Cortex of kidney (tissue), 1 donor: Measurements from ENCODE around the gene FXYD2.

Experiments
- DNase-seq: peaks from one replicate; lab custom pipeline; 2025; lab: John Stamatoyannopoulos, UW

FXYD2 gene

GRCh38 chr11:117857734-117858414, 33.3 kb upstream of the FXYD2 start:
- no peak for DNase-seq

DNA sequence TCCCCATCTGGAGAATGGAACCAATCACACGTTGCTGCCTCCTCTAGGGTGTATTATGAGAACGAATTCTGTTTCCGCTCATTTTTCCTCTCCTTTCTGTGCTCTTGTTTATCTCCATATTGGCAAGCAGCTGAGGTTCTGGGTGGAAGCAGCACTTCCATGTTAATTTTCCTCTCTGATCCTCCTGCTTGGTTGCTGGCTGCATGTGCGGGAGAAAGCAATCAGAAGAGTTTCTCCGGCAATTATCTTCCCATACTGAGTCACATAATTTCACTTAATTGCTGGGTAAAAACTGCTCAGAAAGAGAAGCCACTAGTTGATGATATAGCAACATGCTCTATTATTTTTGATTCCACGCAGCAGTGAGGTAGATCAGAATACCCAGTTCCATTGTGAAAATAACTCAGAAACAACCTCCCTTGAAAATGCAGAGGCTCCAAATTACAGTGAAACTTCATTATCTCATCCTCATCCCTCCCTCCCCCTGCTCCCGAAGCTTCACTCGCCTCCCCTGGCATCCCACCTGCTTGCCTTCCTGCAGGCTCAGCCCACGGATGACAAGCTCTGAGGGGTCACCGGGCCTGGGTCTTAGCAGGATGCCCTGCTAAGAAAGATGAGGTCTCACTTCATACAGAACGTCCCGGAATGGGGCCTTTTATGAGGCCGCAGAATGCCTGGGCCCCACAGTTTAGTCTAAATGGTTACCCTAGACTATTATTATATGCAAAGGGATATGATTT, 31.5 kb upstream of the FXYD2 start:
- DNase-seq = no peak

DNA sequence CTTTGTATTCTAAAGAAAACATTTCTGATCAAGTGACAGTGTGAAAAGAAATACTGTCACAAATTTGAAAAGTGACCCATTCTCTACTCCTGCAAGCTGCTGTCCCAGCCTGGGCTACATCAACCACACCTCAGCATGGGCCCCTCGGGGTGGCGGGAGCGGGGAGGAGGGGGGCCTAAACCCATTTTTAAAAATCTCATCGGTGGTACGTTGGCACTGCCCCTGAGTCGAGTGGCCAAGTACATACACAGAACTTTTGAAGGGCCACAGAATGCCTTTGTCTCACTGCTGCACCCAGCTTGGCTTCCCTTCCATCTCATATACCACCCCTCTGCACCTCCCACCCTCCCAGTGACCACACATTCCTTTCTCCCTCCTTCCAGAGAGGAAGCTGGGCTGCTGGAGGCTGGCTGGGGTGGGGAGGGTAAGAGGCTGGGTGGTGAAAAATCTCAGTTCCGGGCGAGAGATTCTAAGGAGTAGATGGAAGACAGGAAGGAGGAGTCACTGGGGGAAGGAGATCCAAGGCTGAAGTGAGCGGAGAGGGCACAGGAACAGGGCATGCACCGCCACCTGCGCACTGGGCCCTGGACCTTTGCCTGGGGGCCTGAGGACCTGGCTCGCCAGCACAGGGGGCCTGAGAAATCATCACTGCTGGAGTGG, 30.8 kb upstream of the FXYD2 start:
- DNase-seq = no peak

DNA sequence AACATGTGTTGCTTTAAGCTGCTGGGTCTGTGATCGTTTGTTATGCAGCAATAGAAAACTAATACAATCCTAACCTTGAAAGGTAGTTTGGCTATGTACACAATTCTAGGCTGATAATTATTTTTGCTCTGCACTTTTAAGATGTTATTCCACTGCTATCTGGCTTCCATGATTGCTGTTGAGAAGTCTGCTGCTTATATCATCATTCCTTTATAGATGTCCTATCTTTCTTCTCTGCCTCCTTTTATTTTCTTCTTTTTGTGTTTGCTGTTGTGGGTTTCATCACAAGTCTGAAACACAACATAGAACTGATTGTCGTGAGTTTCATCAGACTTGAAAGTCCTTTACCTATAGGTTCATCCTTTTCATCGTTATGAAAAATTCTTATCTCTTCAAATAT, 27.8 kb upstream of the FXYD2 start:
- DNase-seq = no peak

GRCh38 chr11:117851852-117852251, 27.3 kb upstream of the FXYD2 start:
- DNase-seq = no peak

GRCh38 chr11:117851106-117851505, 26.6 kb upstream of the FXYD2 start:
- no peak for DNase-seq

GRCh38 chr11:117849781-117850414, 25.4 kb upstream of the FXYD2 start:
- DNase-seq = no peak

DNA sequence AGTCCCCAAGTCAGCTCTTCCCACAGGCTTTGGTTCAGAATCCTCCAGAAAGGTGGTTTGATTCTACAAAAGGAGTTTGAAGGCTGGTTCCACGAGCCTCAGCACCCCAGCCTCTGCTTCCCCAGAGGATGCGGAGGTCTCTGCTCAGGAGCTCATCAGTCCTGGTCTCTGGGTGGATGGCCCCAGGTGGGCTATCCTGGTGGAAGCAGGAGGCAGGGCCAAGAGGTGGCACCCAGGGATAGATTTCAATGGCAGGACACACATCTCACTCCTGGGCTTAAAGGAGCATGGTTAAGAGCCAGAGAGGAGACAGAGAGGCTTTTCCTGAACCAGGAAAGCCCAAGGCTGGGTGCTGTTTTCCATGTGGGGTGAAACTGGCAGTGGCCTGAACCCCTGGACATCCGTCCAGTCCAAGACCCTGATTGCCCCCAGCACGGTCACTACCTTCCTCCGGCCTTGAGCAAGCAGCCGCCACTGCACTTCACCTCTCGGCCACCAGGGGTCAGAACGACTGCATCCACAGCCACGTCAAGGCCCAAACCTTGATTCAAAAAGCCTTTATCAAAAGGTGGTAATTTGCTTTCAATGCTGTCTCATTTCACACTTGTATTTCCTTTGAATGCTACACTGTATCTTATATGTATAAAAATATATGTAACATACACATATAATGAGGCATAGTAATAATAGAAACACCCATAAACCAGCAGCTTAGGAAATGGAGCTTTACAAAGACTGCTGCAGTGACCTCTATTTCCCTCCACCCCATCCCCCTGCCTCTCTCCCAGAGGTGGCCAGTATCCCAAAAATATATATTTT, 19.3 kb upstream of the FXYD2 start:
- DNase-seq = no peak

GRCh38 chr11:117842131-117842941, 17.8 kb upstream of the FXYD2 start:
- DNase-seq = no peak

GRCh38 chr11:117841551-117842031, 17.0 kb upstream of the FXYD2 start:
- no peak for DNase-seq

- no peak for DNase-seq
Observed at GRCh38 chr11:117840881-117841550, 16.5 kb upstream of the FXYD2 start.

DNA sequence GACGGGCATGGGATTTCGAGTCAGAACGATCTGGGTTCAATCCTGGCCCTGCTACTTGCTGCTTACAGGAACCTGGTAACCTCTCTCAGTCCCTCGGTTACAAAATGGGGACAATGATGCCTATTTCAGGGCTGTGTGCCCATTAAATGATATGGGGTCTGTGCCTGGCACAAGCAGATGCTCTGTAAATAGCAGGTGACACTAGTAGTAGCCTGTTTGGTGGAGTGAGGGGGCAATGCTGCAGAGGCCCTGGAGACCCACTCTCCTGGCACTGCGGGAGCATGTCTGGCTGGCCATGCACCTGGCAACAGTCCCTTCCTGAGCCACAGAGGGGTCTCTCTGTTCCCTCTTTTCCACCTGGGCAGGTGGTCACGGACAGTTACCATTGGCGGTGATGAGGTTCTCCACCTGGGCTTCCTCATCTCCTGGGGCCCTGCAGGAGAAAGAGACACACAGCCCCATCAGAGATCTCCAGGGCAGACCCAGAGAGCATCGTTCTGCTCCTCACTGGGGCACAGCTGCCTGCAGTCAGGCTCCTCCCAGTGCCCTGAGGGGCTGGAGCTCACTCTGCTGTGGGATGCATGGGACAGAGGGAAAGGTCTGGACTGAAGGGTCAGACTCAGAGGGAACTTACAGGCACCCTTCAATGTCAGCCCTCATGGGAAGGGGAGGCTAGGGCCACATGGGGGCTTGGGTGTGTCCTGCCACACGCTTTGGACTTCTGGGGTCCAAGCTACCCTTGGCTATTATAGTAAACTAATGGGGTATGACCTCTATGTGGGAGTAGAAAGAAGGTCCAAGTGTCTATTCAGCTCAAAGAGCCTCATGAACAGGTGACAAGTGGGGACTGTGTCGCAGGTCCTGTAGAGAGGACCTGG, 15.6 kb upstream of the FXYD2 start:
- no peak for DNase-seq

DNA sequence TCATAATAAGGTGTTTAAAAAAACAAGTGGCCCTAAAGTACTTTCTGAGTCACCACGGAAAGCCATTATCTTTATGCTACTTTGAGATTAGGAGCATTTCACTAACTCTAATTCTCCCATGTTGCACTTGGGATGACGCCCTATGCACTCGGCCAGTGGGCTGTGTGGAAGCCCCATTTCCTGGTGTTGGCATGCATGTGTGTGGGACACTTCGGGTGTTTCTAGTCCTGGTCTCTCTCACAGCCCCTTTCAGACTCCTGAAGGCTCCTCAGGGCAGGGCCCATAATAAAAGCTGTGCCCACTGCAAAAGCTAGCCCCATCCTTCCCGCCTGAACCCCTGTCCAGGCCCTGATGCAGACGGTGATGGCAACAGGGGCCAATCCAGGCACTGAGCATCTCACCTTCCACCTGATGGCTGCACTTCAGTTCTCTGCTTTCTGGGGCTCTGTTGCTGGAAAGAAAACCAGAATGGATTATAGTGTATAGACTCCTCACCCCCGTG, 14.9 kb upstream of the FXYD2 start:
- DNase-seq = no peak

DNA sequence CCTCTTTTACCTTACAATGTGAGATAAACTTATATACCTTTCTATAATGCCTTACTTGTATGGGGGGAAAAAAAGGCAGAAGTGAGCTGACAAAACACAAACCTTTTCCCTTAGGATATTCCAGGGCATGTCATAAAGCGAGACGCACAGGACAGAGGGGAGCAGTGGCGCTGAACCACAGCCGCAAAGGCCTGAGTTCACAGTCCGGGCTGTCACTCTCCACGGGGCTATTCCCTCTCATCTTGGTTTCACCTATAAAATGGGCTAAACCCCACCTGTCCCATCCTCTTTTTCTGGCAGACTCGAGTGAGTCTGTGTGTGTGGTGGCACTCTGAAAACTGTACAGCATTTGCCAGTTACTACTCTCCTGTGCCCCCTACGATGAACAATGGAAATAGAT, 14.4 kb upstream of the FXYD2 start:
- no peak for DNase-seq

DNA sequence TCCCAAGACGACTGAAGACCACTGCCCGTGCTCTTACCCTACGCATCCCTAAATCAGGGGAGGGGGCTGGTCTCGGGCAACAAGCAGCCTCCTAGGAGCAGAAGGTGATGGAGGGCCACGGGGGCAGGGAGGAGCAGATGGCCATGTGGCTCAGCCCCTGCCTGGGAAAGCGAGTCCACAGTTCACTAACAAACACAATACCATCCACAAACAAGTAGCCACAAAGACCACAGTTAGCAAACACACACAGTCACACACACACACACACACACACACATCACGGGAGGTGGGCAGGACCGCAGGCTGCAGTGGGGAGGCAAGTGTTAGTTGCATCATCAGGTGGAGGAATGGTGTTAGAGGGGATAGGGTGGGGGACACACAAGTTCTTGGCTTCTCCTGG, 13.2 kb upstream of the FXYD2 start:
- no peak for DNase-seq

DNA sequence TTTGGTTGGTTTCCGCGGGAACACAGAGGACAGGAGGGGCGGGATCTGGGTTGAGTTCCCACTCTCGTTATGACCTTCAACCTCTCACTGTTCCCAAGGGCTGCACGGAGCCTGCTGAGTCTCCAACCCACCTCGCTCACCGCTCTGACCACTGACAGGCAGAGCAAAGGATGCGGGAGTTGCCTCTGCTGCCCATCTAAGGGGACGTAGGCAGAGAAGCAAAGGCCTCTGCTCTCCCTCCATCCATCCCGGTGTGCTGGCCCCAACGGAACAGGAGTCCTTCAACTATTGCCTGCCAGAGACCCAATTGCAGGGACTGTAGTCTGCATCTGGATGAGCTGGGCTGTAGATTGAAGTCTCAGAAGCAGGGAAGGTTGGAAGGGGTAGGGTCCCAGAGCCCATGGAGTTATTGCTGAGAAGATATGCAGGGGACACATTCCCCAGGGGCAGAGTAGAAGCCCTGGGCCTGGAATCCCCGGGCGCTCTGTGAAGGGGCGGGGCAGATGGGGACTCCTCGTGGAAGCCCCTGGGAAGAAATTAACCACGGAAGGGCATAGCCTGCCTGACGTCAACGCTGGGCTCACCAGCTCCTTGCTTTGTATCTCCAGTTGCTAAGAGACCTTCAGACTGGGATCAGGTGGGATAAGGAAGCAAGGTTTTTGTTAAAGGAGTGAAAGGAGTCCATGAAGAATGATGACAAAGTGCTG, 12.7 kb upstream of the FXYD2 start:
- no peak for DNase-seq

GRCh38 chr11:117836077-117836960, 11.8 kb upstream of the FXYD2 start:
- DNase-seq = no peak
